ENCODE measurements around the gene COQ10A.
A peak's percentile ranks its signal among the peaks of the same experiment; 100 is the strongest.
"Not testable (repeated sequence)": the region's sequence is repeated elsewhere in the genome, so short reads cannot be mapped to it uniquely, and the experiment has no call there.

The COQ10A gene

DNA sequence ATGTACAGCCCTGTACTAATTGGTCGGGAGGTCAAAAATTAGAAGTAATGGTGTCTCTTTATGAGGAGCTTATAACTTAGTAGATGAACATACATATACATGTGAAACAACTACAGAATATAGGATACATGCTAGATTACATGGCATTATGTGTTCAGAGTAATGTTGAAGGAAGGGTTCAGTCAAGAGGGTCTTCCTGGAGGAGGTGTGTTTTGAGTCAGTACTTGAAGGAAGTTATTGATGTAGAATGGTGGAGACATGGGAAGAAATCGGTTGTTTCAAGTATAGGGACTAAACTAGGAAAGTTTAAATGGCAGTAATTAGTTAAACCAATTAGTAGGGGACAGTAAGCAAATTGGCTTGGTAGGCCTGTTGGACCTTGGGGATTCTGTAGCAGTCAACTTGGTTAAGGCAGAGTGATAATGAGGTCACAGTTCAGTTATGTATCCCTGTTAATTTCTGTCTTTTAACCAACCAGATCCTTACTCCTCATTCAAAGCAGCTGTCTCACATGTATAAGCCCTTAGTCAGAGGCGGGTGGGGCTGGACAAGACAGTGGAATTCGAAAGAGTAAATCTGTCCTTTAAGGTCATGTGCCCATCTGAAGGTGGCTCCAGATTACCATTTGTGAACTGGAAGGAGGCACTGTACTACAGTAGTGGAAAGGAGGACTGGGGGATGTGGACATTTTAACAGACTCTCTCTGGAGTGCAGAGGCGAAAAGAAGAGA lies 5.1 kb upstream of the COQ10A start:
- CTCF ChIA-PET: no interaction called here
- TF ChIP-seq HDGF (IDR thresholded peaks at IDR 0.05; ENCODE audit: borderline replicate concordance): no peak
- POLR2A ChIA-PET: no interaction called here
- DNase-seq (ENCODE audit: extremely low spot score): no peak

DNA sequence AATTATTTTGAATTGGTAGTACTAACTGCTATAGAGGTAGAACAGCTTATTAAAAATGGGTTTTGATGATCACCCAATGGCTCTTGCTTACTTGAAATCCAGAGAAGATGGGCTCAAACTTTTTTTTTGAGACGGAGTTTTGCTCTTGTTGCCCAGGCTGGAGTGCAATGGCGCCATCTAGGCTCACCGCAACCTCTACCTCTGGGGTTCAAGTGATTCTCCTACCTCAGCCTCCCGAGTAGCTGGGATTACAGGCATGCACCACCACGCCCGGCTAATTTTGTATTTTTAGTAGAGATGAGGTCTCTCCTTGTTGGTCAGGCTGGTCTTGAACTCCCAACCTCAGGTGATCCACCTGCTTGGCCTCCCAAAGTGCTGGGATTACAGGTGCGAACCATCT lies 3.8 kb upstream of the COQ10A start:
- DNase-seq (ENCODE audit: extremely low spot score); POLR2A ChIA-PET: not testable (repeated sequence)
- CTCF ChIA-PET: interaction anchor here (0.6 to 1.2 kb wide), 2 partner anchors 30 to 140 kb away, joined by 4 read pairs; no protein-coding TSS in a partner anchor

DNA sequence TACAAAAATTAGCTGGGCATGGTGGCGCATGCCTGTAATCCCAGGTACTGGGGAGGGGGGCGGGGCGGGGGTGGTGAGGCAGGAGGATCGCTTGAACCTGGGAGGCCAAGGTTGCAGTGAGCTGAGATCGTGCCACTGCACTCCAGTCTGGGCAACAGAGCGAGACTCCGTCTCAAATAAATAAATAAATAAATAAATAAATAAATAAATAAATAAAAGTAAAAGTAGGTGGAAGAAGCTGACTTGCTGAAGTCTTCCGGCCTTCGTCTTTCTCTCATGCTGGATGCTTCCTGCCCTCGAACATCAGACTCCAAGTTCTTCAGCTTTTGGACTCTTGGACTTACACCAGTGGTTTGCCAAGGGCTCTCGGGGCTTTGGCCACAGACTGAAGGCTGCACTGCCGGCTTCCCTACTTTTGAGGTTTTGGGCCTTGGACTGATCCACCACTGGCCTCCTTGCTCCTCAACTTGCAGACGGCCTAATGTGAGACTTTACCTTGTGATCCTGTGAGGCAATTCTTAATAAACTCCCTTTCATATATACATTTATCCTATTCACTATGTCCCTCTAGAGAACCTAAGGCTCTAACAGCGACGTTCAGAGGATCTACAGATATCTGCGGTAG lies 562 bp upstream of the COQ10A start:
- DNase-seq (ENCODE audit: extremely low spot score): not testable (repeated sequence)
- POLR2A ChIA-PET: interaction anchor here (0.6 to 3.0 kb wide), 14 partner anchors 9 to 205 kb away, joined by 3 to 17 read pairs (median 6); partner anchors contain the start of genes ANKRD52, CNPY2, CS and ESYT1
- CTCF ChIA-PET: interaction anchor here (0.6 to 1.0 kb wide), 4 partner anchors 30 to 66 kb away, joined by 3 to 5 read pairs (median 3); partner anchors contain the start of genes CNPY2 and CS

DNA sequence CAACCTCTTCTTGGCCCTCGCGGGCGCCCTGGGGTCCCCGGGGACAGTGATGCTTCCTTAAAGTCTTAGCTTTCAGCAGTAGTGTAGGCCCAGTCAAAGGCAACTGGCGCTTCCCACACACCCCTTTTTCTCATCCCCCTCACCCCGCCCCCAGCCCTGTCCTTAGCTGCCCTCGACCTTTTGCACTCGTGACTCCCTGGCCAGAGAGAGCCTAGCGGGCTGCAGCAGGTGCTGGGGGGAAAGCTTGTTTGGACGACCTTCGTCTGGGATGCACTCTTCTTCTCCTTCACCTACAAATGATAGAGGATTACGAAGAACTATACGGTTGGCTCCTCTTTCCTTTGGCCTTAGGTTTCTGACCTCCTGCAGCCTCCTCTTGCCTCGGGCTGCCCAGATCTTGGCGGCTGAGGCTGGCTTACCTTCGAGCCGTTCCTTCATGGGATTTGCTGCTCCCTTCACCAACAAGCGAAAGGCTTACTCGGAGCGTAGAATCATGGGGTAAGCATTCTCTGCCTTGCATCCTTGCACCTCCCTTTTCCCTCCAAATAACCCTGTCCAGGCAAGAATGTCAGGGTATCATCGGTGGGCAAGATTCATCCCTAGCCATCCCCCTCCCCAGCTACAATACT lies 815 bp downstream of the COQ10A start:
- ChIA-PET POLR2A (interaction anchor here (1.0 to 3.0 kb wide), 10 partner anchors 11 to 197 kb away, joined by 3 to 17 read pairs (median 6); partner anchors contain the start of genes ANKRD52, CNPY2, RNF41 and SMARCC2), CTCF (interaction anchor here (1.0 to 1.2 kb wide), 2 partner anchors 9 to 196 kb away, joined by 3 to 6 read pairs; partner anchors contain the start of gene ANKRD52)
- no peak for DNase-seq (ENCODE audit: extremely low spot score)
- TF ChIP-seq ELF4 (IDR thresholded peaks at IDR 0.05) (no peak), CTBP1 (IDR thresholded peaks at IDR 0.05; ENCODE audit: borderline replicate concordance) (no peak), HDGF (IDR thresholded peaks at IDR 0.05; ENCODE audit: borderline replicate concordance) (no peak), SP1 (IDR thresholded peaks at IDR 0.05) (no peak), FOXA1 (IDR thresholded peaks at IDR 0.05) (no peak), L3MBTL2 (conservative IDR thresholded peaks at IDR 0.05) (no peak), BHLHE40 (IDR thresholded peaks at IDR 0.05; ENCODE audit: borderline replicate concordance) (no peak), ZNF384 (IDR thresholded peaks at IDR 0.05) (no peak), FOXM1 (IDR thresholded peaks at IDR 0.05; ENCODE audit: borderline replicate concordance) (no peak), SUZ12 (IDR thresholded peaks at IDR 0.05) (no peak), ARNT (IDR thresholded peaks at IDR 0.05) (no peak), TARDBP (IDR thresholded peaks at IDR 0.05) (no peak), FOXK2 (IDR thresholded peaks at IDR 0.05) (no peak), NFRKB (IDR thresholded peaks at IDR 0.05) (no peak), LEF1 (IDR thresholded peaks at IDR 0.05; ENCODE audit: borderline replicate concordance) (no peak)
- TF ChIP-seq, protein P1, sequence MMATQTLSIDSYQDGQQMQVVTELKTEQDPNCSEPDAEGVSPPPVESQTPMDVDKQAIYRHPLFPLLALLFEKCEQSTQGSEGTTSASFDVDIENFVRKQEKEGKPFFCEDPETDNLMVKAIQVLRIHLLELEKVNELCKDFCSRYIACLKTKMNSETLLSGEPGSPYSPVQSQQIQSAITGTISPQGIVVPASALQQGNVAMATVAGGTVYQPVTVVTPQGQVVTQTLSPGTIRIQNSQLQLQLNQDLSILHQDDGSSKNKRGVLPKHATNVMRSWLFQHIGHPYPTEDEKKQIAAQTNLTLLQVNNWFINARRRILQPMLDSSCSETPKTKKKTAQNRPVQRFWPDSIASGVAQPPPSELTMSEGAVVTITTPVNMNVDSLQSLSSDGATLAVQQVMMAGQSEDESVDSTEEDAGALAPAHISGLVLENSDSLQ (IDR thresholded peaks at IDR 0.05): no peak

DNA sequence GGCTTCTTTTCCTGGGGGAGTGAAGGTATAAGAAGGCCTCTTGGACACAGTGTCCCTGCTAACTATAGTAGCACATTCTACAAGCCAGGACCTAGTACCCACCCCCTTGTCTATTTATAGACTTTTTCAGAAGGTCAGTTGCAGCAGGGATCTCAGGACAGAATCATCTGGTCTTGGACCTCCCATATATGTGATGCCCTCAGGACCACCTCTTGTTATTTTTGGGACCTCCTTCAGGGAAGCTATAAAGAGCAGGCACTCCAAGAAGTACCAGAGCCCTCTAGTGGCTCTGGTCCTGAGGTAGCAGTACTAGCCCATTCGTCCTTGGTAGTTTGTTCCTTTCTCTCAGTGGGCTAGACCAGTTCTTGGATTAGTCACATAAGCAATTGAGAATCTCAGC lies 4.3 kb downstream of the COQ10A start:
- peak; percentile 45 for DNase-seq (ENCODE audit: extremely low spot score)
- TF ChIP-seq SUZ12 (IDR thresholded peaks at IDR 0.05) (no peak), HDGF (IDR thresholded peaks at IDR 0.05; ENCODE audit: borderline replicate concordance) (no peak)
- ChIA-PET CTCF (interaction anchor here (1.3 kb wide), 1 partner anchor 13 kb away, joined by 3 read pairs; the partner anchor contains the start of gene ANKRD52), POLR2A (interaction anchor here (3.1 kb wide), 1 partner anchor 13 kb away, joined by 8 read pairs; the partner anchor contains the start of gene ANKRD52)

DNA sequence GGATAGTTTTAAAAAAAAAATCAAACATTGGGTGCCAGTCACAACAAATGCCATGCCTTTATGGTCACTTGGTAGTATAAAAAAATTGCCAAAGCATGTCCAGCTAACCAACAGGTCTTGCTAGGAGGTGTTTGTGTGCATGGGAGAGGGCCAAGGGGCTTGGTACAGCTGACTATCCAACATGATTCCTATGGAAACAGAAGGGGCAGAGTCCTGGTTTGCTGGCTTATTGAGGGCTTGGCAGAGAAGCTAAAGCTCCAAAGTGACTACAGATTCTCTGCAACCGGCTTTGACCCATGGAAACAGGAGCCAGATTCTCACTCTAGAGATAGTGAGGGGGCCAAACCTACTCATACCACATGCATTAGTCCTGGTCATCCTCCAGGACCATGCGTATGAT lies 5.7 kb downstream of the COQ10A start:
- DNase-seq (ENCODE audit: extremely low spot score); POLR2A ChIA-PET: not testable (repeated sequence)
- CTCF ChIA-PET: interaction anchor here (0.6 to 1.3 kb wide), 2 partner anchors 14 to 154 kb away, joined by 3 read pairs; partner anchors contain the start of genes ANKRD52 and ZC3H10

DNA sequence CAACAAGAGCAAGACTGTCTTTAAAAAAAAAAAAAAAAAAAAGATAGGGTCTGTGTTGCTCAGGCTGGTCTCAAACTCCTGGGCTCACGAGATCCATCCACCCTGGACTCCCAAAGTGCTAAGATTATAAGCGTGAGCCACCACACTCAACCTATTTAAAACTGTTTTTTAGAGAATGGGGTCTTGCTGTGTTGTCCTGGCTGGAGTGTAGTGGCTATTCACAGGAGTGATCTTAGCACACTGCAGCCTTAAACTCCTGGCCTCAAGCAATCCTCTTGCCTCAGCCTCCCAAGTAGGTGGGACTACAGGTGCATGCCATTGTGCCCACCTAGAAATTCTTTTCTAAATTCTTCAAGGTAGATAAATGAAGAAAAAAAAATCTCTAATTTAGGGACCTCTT lies 7.6 kb downstream of the COQ10A start:
- DNase-seq (ENCODE audit: extremely low spot score): no peak
- TF ChIP-seq NFRKB (IDR thresholded peaks at IDR 0.05) (no peak), ARNT (IDR thresholded peaks at IDR 0.05) (no peak), CTBP1 (IDR thresholded peaks at IDR 0.05; ENCODE audit: borderline replicate concordance) (no peak), TARDBP (IDR thresholded peaks at IDR 0.05) (no peak), SP1 (IDR thresholded peaks at IDR 0.05) (no peak), ELF4 (IDR thresholded peaks at IDR 0.05) (no peak), L3MBTL2 (conservative IDR thresholded peaks at IDR 0.05) (no peak), FOXM1 (IDR thresholded peaks at IDR 0.05; ENCODE audit: borderline replicate concordance) (no peak), SUZ12 (IDR thresholded peaks at IDR 0.05) (no peak), BHLHE40 (IDR thresholded peaks at IDR 0.05; ENCODE audit: borderline replicate concordance) (no peak), LEF1 (IDR thresholded peaks at IDR 0.05; ENCODE audit: borderline replicate concordance) (no peak), FOXK2 (IDR thresholded peaks at IDR 0.05) (no peak), FOXA1 (IDR thresholded peaks at IDR 0.05) (no peak), ZNF384 (IDR thresholded peaks at IDR 0.05) (no peak), HDGF (IDR thresholded peaks at IDR 0.05; ENCODE audit: borderline replicate concordance) (no peak)
- TF ChIP-seq, protein P1 (IDR thresholded peaks at IDR 0.05): no peak
- ChIA-PET POLR2A (no interaction called here), CTCF (no interaction called here)
